ENCODE data around the gene SPAG16.
A peak's percentile ranks its signal among the peaks of the same experiment; 100 is the strongest.
"Not testable (repeated sequence)": the region's sequence is repeated elsewhere in the genome, so short reads cannot be mapped to it uniquely, and the experiment has no call there.

SPAG16 gene

GRCh38 chr2:214006601-214007000, 722.3 kb downstream of the SPAG16 start:
- no peak for DNase-seq (ENCODE audit: low spot score)

DNA sequence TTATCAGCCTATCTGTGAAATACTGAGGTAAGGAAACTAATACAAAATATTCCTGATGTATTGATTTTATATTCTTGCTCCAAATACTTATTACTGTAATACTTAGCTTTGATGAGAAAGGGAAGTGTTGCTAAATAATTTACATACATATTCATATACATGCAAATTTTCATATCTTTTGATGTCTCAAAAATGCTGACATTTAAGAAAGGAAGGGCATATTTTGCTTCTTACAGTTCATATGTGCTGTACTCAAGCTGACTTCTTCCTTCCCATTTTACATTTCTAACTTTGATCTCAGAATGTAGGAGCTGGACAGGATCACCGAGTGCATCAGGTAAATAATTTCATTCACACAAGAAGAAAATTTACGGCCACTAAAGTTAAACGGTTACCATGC, 727.4 kb downstream of the SPAG16 start:
- no peak for DNase-seq (ENCODE audit: low spot score)

DNA sequence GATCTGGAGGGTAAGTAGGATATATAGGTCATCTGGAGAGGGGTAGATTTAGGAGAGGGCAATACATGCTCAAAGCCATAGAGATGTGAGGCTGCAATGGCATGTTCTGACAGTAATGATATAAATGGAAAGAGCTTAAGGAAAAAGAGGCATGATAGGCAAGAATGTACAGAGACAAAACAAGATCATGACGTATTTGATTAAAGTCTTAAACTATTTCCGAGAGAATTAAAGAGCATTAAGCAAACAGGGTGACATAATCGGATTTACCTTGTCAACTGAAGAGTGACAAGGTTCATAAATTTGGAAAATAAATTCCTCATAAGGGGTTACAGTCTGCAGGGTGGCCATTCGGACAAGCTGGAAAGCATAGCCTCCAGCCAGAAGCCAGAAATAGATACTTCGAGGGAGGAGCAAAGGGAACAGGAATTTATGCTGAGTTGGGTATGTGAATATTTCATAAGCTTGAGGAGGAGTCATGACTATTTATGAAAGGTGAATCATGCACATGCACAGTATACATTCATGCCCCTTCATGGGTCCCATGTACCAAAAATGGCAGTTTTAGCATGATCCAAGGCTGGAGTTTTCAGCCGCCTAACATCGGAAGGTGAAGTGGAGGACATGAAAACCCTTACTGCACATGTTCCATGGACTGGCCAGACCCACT, 730.4 kb downstream of the SPAG16 start:
- DNase-seq (ENCODE audit: low spot score) = no peak

DNA sequence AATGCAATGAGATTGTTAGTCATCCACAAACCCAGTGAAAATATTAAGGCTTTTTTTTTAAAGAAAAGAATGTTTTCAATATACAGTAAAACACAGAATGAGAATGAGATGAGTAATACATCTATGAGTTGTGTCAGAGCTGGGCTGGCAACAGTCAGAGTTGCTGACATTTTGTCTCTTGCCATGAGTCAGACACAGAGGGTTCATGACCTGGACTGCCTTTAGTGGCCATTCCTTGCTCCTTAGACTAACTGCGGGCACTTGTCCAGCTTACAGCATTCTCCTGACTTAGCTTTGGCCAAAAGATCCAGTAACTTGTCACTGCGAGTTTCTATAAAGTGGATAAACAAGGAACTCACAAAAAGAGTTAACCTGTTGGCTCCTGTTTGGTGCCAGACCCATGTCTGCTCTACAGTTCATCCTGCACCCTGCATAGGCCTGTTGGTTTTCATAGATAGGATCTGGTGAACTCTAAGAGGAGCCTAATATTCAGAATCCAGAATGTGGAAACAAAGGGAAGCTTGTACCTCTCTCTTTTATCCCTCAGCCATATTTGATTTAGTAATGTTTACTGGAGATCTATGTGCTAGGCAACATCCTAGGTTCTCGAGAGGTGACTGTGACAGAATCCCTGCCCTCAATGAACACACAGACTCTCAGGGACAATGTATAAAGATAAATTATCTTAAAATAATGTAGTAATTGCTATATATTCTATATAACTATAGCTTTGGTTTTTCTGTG, 735.1 kb downstream of the SPAG16 start:
- DNase-seq (ENCODE audit: low spot score) = peak; percentile 96

DNA sequence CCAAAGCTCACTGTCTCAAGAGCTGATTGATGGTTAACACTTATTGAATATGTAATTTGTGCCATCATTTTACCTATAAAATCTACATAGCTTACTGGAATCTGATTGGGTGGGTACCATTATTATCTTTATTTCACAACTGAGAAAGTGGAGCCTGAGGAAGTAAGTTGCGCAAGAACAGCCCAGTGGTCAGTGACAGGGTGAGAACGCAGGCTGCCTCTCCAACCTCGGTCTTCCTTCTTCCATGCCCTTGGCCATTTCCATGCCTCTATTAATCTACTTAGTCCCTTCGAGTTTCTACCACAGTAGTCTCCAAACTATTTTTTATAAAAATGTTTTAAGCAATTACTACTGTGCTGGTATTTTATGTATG, 735.7 kb downstream of the SPAG16 start:
- DNase-seq (ENCODE audit: low spot score) = no peak

- DNase-seq (ENCODE audit: low spot score) = no peak
Observed at GRCh38 chr2:214029190-214029589, 744.9 kb downstream of the SPAG16 start.

GRCh38 chr2:214031566-214031965, 747.3 kb downstream of the SPAG16 start:
- DNase-seq (ENCODE audit: low spot score) = no peak

DNA sequence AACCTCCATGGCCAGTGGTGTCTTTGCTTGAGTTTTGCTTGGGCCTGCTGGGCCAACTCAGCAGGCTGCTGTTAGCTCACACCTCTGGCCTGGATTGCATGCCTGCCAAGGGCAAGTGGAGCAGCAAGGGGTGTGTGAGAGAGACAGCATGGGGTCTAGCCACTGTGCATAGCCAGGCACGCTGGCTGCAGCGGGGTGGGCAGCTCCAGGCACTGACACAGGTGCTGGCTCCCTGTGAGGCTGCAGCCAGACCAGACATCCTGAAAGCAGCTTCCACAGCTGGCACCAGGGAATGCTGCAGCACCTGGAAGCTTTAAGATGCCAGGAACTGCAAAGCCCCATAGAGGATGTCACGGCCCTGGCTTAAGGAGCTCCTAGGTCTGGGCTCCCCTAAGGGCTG, 750.2 kb downstream of the SPAG16 start:
- no peak for DNase-seq (ENCODE audit: low spot score)

DNA sequence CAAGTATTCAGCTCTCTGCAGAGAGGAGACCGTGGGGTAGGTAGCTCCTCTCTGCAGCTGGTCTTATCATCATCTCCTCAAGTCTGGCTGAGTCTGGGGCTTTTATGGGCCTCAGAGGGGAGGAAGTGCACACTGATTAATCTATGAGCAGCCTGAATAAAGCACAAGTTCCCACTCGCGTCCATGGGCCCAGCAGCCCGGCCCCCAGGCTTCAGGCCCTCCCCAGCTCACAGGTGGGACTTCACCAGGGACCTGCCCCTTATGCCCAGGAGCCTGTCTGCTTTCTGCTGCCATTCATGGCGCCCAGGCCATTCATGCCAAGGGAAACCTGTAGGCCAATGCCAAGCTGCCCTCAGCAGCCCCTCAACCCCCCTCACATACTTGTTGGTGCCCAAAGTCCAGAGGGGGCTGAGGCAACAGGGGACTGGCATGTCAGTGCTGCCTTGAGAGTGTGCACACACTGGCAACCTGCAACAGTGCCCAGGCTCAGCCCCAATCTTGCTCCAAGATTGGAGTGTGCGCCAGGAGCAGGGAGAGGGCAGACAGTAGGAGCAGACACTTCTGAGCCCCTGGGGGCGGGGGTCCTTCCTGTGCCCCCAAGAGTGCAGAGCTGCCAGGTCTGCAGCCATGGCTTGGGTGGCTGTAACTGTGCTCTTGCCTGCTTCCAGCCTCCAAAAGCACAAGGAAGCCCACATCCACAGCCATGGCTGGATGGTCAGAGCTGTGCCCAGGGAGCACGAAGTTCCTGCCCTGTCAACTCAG, 751.0 kb downstream of the SPAG16 start:
- DNase-seq (ENCODE audit: low spot score) = no peak

GRCh38 chr2:214035921-214036320, 751.7 kb downstream of the SPAG16 start:
- DNase-seq (ENCODE audit: low spot score) = no peak

GRCh38 chr2:214038186-214038585, 753.9 kb downstream of the SPAG16 start:
- no peak for DNase-seq (ENCODE audit: low spot score)

DNA sequence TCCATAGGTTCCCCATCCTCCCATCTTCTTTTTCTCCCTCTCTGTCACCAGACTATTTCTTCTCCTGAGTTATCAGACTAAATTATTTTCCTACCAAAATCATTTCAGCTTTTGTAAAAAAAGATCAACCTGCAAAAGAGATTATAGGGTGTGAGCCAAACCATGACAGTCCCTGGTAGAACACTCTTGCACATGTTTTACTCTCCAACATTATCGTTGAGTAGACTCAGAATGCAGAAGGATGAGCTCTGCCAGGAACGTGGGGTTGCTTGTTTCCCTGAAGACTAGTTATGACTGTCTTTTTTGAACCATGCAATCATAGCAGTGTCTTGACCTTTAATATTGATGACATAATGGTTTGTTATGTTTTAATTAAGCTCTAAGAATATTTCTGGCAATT, 766.5 kb downstream of the SPAG16 start:
- no peak for DNase-seq (ENCODE audit: low spot score)

DNA sequence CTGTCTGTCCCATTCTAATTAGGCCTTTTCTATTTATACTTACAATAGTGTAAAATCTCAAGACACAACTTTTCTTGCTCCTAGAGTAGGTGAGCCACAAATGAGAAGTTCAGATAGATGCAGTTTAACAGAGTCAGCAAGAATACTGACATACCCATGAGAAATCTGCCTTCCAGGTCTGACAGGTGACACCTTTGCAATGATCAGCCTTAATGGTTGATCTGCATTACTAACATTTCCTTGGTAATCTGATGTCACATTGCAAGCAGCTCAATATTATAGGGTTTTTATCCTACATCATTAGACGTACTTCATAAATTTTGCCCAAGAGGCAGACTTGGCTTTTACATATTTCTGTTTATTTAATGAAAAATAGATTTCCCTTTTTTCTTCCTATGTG, 767.3 kb downstream of the SPAG16 start:
- DNase-seq (ENCODE audit: low spot score) = no peak

GRCh38 chr2:214052235-214052634, 768.0 kb downstream of the SPAG16 start:
- no peak for DNase-seq (ENCODE audit: low spot score)

DNA sequence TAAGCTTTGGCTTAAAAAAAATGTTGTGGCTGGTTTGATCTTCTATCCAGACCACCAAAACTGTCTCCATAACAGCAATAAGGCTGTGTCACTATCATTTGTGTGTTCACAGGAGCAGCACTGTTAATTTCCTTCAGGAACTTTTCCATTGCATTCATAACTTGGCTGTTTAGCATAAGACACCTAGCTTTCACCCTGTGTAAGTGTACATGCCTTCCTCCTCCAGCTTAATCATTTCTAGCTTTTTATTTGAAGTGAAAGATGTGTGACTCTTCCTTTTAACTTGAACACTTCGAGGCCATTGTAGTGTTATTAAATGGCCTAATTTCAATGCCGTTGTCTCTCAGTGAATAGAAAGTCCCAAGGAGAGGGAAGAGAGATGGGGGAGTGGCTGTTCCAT, 773.7 kb downstream of the SPAG16 start:
- DNase-seq (ENCODE audit: low spot score) = no peak

DNA sequence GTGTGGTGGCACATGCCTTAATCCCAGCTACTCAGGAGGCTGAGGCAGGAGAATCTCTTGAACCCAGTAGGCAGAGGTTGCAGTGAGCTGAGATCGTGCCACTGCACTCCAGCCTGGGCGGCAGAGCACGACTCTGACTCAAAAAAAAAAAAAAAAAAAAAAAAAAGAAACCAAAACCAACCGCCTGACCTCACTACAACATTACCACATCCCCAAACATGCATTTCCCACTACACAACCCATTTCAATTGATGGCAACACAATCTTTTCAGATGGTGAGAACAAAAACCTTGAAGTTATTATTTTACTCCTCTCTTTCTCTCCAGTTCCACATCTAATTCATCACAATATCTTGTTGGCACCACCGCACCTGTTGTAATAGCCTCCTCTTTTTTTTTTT, 778.0 kb downstream of the SPAG16 start:
- not testable (repeated sequence) for DNase-seq (ENCODE audit: low spot score)

- DNase-seq (ENCODE audit: low spot score) = no peak
Observed at GRCh38 chr2:214064471-214064870, 780.2 kb downstream of the SPAG16 start.

GRCh38 chr2:214066862-214067261, 782.6 kb downstream of the SPAG16 start:
- DNase-seq (ENCODE audit: low spot score) = no peak

GRCh38 chr2:214069254-214069653, 785.0 kb downstream of the SPAG16 start:
- peak; percentile 92 for DNase-seq (ENCODE audit: low spot score)

DNA sequence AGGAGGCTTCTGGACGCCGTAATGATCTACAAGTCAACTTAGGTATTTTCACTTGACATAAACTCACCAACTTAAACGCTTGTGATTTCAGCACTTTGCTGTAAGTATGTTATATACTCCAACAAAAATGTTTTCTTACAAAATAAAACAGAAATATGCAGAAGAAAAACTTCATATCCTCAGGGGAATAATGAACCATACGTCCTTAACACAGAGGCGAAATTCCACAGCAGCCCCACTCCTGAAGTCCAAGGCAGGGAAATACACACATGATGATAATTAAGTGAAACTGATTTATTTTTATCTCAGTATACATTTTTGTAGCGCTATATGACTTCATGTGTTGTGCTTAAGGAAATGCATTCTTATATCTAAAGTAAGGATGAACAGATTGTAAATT, 791.2 kb downstream of the SPAG16 start:
- no peak for DNase-seq (ENCODE audit: low spot score)

- peak; percentile 4 for DNase-seq (ENCODE audit: low spot score)
Observed at GRCh38 chr2:214076527-214076926, 792.3 kb downstream of the SPAG16 start.

DNA sequence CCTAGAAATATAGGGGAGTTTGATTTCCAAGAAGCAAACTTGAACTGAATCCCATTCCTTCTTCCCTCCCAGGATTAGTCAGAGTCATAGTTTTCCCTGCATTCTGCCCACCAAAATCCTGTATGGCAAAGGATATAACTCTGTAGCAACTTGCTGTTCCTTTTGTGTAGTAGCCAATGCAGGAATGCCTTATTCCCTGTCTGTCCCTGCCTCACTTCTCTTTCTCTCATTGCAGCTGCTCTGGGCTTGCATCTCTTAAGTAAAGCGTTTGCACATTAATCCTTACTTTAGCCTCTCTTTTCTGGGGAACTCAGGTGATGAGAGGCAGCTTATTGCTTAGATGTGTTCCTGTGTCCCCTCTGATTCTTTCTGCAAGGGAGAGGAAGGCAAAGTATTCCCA, 793.5 kb downstream of the SPAG16 start:
- DNase-seq (ENCODE audit: low spot score) = peak; percentile 7

DNA sequence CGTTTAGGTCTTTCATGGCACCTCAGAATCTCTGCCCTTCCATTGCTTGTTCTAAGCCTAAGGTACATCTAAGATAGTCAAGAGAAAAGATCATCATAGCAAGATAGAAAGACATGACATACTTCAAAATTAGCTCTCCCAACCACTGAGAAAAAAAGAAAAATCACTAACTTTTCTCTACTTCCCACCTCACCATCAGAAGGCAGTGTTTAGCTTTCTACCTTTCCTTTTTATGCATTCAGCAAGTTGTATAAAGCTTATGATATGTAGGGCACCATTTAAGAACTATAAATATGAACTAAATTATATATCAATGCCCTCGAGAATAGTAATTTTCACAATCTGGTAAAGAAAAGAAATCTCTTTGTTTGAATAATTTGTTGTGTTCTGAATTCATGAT, 794.8 kb downstream of the SPAG16 start:
- DNase-seq (ENCODE audit: low spot score) = no peak

Measured in AG08395 (cell line).